Measurements from ENCODE around the gene DUOXA2.

GRCh38 chr15:45138814-45139765 lies 25.0 kb downstream of the DUOXA2 start:
- TF ChIP-seq POLR2AphosphoS5 (IDR thresholded peaks at IDR 0.05; ENCODE audit: low read depth, low read length) (no peak), CTCF (IDR thresholded peaks at IDR 0.05) (no peak), TCF7L2 (IDR thresholded peaks at IDR 0.05; ENCODE audit: low read depth, low read length) (no peak), REST (IDR thresholded peaks at IDR 0.05; ENCODE audit: insufficient read depth in 1 of 2, low read depth in 2 of 2, low read length in 1 of 2) (no peak), SIN3A (IDR thresholded peaks at IDR 0.05; ENCODE audit: borderline replicate concordance, insufficient read depth, low read depth, low read length) (no peak)

All from Panc1 (cell line).